OCI-M2 (cell line): ENCODE measurements around the gene LDLRAP1.
"Not testable (repeated sequence)": the region's sequence is repeated elsewhere in the genome, so short reads cannot be mapped to it uniquely, and the experiment has no call there.

Experiments
- DNase-seq: peaks from one replicate; lab custom pipeline; 2025; ENCODE audit not compliant: unreplicated experiment; lab: John Stamatoyannopoulos, UW

Gene LDLRAP1

DNA sequence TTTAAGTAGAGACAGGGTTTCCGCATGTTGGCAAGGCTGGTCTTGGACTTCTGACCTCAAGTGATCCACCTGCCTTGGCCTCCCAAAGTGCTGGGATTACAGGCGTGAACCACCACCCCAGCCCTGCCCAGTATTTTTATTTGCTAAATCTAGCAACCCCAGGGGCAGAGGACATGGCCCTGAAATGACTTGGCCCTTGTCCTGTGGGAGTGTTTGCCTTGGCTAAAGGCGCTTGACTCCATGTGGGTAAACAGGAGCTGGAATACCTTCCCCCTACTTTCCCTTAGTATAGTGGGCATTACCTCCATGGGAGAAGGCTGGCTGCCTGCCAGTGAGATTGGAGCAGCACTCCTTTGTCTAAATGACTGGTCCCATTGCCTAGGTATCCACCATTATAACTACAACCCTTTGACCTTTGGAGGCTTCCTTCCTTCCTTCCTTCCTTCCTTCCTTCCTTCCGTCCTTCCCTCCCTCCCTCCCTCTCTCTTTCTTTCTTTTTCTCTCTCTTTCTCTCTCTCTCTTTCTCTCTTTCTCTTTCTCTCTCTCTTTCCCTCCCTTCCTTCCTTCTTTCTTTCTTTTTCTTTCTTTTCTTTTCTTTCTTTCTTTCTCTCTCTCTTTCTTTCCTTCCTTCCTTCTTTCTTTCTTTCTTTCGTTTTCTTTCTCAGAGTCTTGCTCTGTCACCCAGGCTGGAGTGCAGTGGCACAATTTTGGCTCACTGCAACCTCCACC is 57.7 kb downstream of the LDLRAP1 start:
- DNase-seq = not testable (repeated sequence)

DNA sequence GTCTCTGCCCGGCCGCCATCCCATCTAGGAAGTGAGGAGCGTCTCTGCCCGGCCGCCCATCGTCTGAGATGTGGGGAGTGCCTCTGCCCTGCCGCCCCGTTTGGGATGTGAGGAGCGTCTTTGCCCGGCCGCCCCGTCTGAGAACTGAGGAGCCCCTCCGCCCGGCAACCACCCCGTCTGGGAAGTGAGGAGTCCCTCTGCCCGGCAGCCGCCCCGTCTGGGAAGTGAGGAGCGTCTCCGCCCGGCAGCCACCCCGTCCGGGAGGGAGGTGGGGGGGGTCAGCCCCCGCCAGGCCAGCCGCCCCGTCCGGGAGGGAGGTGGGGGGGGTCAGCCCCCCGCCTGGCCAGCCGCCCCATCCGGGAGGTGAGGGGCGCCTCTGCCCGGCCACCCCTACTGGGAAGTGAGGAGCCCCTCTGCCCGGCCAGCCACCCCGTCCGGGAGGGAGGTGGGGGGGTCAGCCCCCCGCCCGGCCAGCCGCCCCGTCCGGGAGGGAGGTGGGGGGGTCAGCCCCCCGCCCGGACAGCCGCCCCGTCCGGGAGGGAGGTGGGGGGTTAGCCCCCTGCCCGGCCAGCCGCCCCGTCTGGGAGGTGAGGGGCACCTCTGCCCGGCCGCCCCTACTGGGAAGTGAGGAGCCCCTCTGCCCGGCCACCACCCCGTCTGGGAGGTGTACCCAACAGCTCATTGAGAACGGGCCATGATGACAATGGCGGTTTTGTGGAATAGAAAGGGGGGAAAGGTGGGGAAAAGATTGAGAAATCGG is 60.6 kb downstream of the LDLRAP1 start:
- not testable (repeated sequence) for DNase-seq

DNA sequence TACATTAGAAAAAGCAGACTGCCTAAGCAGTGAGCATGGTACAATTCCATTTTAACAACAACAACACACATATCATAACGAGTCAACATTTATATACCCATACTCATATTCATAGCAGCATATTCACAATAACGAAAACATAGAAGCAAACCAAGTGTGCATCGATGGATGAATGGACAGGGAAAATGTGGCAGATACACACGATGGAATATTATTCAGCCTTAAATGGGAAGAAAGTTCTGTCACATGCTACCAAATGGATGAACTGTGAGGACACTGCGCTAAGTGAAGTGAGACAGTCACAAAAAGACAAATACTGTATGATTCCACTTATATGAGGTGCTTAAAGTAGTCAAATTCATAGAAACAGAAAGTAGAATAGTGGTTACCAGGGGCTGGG is 63.7 kb downstream of the LDLRAP1 start:
- no peak for DNase-seq

DNA sequence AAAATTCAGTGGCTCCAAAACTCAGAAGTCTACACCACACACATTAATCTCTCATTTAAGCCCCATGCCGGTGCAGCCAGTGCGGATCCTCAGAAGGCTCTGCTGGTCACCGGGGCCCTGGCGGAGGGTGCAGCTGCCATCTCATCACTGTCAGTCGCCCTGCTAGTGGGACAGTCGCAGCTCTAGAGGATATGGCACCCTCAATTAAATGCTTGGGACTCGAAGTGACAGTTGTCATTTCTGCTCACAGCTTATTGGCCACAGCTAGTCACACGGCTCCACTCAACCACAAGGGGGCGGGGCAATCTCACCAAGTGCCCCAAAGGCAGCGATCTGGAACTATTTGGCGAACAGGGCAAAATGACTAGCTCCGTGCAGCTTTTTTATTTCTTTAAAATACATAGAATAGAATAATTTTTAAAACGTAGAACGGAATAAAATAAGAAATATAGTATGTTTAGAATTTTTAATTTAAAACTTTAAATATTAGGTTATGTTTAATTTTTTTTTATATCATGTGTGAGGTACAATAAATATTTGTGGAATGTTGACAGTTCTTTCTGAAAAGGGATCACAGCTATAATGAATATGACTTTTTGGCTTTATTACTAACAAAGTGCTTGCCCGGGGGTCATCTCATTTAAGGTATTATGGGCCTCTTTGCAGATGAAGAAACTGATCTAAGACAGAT is 65.2 kb downstream of the LDLRAP1 start:
- peak; percentile 40 for DNase-seq

DNA sequence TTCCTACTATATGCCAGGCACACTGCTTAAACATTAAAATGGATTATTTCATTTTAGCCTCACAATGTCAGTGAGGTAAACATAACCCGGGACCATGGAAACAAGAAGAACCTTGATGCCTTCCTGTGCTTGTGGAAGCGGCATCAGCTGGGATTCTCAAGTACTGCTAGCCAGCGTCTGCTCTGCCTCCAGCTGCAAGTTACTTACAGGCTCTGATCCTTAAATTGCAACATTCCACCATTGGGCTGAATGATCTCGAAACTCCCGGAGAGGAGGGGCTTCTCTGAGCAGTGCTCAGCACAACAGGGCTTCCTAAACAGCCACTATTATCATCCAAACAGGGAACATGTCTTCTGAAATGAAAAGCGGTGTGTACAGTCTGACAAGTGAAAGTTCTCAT is 66.5 kb downstream of the LDLRAP1 start:
- DNase-seq = no peak

DNA sequence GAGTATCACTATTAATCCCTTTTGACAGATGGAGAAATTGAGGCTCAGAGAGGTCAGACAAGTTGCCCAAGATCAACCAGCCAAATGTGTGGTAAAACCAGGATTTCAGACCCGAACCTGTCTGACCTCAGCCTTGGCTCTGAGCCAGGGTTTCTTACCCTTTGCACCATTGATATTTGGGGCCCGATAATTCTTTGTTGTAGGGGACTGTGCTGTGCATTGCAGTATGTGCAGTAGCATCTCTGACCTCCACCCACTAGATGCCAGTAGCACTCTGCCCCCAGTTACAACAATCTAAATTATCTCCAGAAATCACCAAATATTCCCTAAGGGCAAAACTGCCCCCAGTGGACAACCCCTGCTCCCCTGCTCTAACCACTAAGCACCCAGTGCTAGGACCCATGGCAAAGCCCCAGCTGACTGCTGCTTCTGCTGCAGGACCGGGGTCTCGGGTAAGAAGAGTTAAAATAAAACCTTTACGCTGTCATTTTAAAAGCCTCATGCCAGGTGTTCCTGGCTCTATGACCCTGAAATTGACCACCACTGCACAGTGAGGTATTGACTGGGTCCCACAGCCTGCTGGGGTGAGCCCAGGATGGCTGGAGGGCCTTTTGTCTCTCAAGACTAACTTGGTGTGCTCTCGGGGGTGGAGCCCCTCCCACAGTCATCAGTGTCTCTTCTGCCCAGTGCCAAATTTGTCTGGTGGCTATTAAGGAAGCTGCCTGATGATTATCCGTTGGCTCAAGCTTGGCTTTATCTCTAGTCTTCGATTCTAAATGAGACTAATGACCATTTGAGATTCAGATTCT is 67.6 kb downstream of the LDLRAP1 start:
- DNase-seq = no peak

DNA sequence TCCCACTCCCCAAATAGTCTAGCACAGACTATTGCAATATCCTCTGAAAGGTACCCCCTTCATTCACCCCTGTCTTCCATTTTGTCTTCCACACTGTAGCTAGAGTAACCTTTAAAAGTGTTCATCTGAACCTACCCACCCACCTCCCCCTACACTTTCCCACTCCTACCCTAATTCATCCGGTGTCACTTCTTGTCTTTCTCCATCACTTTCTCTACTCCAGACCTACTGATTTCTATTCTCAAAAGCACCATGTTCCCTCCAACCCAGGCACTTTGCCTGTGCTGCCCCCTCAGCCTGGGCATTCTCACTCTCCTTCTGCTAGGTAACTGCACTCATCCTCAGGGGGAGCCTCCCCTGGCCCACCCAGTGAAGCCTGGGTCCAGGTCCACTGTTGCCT is 68.4 kb downstream of the LDLRAP1 start:
- DNase-seq = no peak

DNA sequence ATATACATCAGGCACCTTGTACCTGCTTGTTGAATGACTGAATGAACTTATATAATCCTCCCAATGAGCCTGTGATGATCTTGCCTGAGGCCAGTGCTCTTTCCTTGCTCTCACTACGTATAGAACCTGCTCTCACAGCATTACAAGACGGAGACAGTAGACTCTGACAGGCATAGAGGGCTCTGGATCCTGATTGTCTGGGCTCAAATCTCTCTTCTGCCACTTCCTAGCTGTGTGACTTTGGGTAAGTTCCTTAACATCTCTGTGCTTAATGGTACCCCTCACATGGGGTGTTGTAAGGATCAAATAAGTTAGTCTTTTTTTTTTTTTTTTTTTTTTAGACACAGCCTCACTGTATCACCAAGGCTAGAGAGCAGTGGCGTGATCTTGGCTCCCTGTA is 69.0 kb downstream of the LDLRAP1 start:
- no peak for DNase-seq

DNA sequence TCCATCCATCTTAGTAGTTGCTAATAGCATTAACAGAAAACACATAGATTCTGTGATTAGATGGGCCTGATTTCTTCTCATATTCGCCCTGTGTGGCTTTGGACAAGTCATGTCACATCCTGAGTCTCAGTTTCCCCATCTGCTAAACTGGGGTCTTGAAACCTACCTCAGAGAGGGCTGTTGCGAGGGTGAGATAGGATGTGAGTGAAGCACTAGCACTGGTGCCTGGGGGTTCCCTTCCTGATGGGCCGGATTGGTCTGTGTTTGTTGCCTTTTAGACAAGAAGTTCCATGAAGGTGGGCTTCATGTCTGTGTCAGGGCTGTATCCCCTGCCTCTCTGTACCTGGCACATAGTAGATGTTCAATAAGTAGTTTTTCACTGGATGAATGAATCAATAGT is 69.7 kb downstream of the LDLRAP1 start:
- no peak for DNase-seq

DNA sequence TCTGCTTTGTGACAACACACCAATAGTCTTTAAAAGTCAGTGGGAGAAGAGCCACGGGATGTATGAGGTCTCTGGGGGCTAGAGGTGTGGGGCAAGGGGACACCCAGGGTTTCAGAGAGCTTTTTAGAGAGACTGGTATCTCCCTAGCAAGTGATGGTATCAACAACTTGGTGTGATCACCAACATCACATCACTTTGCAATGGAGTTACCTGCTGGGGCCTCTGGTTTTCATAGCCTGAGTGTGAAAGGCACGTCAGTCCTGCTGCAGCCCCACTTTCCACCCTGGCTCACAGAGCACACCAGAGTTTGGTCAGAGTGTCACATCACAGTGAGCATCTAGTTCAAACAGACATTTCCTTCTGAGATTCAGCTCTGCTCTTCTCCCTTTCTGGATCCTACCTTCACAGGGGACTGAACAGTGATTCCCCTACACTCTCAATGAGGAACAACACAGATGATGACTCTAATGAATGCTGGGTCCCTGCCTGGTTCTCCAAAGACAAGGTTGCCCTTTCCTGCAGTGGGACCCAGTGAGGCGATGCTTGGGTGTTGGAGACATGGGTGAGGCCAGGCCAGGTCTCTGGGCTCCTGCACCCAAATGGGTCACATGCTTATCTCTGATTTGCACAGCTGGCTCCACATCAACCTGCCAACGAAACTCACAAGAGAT is 71.2 kb downstream of the LDLRAP1 start:
- no peak for DNase-seq

DNA sequence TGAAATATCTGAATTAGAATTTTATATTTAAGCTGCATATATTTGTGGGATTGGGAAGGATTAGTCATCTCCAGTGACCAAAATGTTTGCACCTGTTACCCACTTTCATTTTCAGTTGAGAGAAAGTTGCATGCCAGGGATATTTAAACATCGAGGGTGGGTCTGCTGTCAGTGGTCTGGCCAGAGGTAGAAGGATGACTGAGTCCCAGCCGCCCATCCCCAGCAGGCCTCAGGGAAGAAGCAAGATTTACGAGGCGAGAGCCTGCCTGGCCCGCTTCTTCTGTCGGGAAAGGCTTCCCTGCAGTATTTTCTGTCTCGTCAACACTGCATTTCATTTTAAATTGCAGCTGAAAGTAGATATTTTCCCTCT is 71.8 kb downstream of the LDLRAP1 start:
- no peak for DNase-seq

DNA sequence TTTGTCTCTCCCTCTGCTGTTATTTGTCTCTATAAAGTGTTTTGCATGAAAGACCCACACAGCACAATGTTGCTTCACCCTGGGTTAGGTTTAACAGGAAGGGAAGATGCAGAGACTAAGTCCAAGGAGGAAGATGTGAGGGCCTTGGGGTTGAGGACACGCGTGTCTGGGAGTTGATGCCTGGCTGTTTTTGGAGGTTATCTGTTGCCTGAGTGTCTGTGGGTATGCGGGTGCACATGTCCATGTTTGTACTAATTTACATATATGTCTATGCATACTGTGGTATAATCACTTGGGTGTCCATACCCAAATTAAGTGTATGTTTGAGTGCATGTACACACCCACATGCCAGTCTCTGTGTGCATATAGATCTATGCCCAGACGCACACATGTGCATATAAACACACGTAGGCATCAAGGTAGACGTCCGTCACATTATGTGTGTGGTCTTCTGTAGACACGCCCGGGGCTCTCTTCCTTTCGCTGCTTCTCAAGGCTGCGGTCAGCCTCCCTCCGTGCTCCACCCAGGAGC is 72.2 kb downstream of the LDLRAP1 start:
- no peak for DNase-seq

DNA sequence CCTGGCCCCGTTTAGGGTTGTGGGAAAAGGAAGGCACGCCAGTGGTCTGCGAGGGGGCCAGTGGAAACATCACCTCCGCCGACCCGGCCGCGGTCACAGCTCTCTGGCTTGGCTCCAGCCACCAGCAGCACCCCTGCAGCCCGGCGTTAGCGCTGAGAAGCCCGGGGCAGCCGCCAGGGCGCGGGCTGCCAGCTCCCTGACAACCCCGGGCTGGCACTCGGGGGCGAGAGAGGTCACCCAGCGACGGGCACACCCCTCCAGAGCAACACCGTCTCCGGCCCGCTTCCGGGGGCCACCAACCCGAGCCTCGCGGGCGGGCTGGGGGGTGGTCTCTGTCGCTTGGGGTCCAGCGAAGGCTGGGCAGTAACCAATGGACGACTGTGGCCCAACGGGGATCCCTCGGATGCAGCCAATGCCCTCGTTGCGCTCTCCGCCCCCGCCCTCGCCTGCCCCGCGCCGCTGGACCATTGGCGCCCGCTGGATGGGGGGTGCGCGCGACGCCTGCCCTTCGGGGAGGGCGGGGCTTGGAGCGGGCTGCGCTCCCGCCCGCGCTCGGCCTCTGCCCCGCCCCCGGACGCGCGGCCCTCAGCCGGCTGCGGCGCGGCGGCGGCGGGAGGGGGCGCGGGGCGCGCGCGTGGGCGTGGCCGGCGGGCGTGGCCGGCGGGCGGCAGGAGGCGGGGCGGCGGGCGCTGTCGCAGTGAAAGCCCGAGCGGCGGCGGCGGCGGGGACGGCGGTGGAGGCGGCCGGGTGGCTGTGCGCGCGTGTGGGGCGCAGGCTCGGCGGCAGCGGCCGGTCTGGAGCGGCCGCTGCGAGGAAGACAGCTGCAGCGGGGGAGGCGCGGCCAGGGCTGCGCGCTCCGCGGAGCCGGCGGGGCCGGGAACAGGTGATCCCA is 72.9 kb downstream of the LDLRAP1 start, which contains the start of gene MAN1C1:
TSS of gene MAN1C1 (plus strand) at position 697 of the 892 bp plus-strand sequence. CDS start 1,007 bp downstream, outside the sequence.
- peak; percentile 17 for DNase-seq

DNA sequence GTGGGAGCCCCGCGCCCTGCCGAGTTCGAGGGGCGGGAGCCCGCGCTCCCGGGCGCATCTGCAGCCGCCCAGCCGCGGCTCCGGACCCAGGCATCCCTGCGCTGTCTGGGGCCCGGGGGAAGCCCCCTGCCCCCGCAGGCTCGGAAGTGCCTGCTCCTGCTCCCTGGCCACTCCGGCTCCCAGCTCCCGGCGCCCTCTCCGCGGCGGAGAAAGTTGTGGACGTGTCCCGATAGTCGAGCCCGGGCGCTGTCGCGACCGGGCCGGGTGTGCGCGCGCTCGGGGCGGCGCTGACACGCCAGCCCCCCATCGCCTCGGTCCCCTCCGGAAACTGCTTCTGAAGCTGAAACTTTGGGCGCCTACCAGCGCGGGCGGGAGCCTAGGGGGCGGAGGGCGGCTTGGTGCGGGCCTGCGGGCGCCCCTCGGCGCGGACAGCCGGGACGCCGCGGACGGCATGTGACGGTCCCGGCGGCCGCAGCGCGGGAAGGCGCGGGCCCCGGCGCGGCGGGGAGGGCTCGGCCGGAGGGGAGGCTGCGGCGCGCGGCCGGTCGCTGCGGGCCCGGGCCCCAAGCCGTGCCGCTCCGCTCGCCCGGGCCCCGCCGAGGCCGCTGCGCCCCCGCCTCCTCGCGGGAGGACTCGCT is 73.7 kb downstream of the LDLRAP1 start:
- DNase-seq = no peak

DNA sequence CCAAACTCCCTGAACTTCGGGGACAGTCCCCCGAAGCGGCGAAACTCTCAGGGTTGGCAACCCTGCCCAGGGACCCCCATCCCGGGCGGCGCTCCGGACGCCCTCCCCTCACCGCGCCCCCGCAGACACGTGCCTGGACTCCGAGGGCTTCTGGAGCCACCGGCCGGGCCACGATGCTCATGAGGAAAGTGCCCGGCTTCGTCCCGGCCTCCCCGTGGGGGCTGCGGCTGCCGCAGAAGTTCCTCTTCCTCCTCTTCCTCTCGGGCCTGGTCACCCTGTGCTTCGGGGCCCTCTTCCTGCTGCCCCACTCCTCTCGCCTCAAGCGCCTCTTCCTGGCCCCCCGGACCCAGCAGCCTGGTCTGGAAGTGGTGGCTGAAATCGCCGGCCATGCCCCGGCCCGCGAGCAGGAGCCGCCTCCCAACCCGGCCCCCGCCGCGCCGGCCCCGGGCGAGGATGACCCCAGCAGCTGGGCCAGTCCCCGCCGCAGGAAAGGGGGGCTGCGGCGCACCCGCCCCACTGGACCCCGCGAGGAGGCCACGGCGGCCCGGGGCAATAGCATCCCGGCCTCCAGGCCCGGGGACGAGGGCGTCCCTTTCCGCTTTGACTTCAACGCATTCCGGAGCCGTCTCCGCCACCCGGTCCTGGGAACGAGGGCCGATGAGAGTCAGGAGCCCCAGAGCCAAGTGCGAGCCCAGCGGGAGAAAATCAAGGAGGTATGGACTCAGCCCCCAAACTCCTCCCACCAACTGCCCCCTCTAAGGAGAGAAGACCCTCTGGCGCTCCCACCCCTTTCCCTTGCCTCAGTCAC is 74.4 kb downstream of the LDLRAP1 start:
- DNase-seq = no peak

DNA sequence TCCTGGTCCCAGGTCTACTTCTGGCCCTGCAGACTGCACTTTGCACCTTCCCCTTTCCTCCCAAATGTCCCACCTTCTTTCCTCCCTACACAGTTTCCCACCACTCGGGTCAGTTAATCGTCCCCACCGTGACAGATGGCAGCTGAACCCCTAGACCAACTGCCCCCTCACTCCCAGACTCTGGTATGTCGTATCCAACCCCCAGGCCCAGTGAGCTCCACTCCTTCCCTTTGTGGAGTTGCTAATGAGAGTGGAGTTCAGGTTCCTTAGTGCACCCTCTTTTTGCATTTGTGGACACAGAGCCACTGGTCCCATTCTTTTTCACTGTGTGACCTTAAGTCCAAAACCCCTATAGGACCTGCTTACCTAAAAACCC is 75.0 kb downstream of the LDLRAP1 start:
- DNase-seq = no peak
